Measurements from ENCODE around the gene RPS15. TPM values are rescaled to one million over a fixed set of nuclear protein-coding genes. Genes with fewer than 3 reads are reported as not detected.

The RPS15 gene
- 1,000 to 10,000 TPM; 1,158 to 1,387 TPM for total RNA-seq

DNA sequence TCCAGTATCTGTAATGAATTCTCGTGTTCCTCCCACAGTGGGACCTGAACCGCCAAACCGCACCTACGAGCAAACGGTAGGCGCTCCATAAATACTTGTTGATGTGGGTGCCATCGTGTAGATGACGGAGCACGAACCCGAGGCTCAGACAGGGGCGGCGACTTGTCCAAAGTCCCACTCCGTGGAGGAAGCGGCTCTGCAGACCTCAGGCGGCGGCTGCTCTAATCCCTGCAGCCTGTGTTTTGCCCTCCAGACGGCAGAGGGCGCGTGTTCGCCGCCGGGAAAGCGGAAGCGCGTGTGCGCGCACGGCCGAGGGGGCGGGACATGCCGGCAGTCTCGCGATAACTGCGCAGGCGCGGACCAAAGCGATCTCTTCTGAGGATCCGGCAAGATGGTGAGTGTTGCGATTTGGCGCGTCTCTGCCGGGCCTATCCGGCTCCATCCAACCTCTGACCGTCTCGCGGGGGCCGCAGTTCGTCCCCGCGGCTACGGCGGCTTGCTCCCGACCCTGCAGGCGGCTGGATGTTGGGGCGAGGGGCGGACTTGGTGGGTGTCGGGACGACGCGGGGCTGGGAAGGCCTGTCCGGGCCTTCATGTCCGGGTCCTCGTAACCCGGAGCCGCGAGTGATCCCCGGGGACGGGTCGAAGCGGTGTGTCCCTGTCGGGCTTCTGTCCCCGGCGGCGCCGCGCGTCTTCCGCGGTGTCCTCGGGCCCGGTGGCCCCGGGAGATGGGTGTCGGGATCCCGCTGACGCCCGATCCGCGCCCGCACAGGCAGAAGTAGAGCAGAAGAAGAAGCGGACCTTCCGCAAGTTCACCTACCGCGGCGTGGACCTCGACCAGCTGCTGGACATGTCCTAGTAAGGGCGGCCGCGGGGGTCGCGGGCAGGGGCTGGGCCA lies at the start of gene RPS15:
TSS of gene RPS15 (plus strand) at position 362 of the 898 bp plus-strand sequence. CDS start at position 392, 30 bp downstream.
- peak; percentile 94 for DNase-seq
- Mint-ChIP-seq H3K36me3 (ENCODE audit: low read depth) (peaks cover 39% of the 10 kb centered on the region), H3K27ac (peak within 1 kb of the TSS; percentile 100), H3K4me3 (peak within 1 kb of the TSS; percentile 97), H3K27me3 (no peaks in the 10 kb centered on the region), H3K4me1 (peaks cover 34% of the 10 kb centered on the region), H3K9me3 (no peaks in the 10 kb centered on the region)
- POLR2A ChIA-PET: interaction anchor here (0.7 kb wide), 1 partner anchor 30 kb away, joined by 3 read pairs; no protein-coding TSS in a partner anchor
- CTCF ChIA-PET: interaction anchor here (0.8 to 0.9 kb wide), 4 partner anchors 11 to 154 kb away, joined by 3 to 4 read pairs (median 4); no protein-coding TSS in a partner anchor

DNA sequence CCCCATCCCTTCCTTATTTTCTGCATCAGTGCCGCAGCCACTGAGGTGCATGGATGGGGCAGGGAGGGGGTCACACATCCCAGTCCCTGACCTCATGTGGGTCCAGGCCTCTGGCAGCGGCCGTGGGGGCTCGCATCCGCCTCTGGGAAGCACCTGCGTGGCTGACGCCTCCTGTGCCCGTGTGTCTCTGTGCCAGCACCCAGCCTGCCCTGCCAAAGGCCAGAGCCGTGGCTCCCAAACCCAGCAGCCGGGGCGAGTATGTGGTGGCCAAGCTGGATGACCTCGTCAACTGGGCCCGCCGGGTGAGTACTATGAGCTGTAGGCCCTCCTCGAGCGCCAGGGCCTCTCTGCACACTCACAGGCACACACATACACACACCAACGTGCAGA lies 49.6 kb upstream of the RPS15 start:
- Mint-ChIP-seq H3K4me1 (peaks cover 10% of the 10 kb centered on the region), H3K27ac (no peak overlapping the region), H3K9me3 (no peaks in the 10 kb centered on the region), H3K27me3 (no peaks in the 10 kb centered on the region), H3K36me3 (ENCODE audit: low read depth) (peaks cover 18% of the 10 kb centered on the region), H3K4me3 (no peak overlapping the region)
- CTCF ChIA-PET: no interaction called here
- POLR2A ChIA-PET: no interaction called here
- DNase-seq: no peak

DNA sequence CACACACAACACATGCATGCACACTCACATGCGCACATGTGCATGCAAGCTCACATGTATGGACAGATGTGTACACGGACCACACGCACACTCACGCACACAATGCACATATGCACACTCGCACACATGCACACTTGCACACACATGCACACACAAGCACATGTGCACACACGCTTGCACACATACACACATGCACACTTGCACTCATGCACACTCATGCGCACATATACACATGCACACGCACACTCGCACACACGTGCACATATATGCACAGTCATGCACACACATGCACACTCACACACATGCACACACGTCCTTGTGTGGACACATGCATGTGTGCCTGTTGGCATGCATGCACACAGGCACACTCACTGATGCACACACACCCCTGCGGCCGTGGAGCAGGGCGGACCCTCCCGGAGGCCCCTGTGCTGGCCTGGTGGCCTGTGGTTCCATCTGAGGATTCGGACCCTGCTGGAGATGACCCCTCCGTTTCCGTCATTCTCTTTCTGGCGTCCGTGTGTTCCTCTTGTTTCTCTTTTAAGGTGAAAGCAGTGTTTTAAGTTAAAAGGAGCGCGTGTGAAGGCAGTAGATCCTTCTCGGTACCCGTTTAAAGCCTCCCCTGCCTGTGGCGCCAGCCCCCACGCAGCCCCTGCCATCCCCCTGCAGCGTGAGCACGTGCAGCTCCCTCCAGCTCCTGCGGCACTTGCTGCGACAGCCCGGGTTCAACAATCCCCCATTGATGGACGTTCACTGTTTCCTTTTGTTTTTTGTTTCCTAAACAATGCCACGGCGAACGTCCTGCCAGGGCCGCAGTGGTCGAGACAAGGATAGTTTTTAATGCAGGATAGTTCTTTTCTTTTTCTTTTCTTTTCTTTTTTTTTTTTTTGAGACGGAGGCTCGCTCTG lies 48.9 kb upstream of the RPS15 start:
- Mint-ChIP-seq H3K27ac (no peak overlapping the region), H3K9me3 (no peaks in the 10 kb centered on the region)

DNA sequence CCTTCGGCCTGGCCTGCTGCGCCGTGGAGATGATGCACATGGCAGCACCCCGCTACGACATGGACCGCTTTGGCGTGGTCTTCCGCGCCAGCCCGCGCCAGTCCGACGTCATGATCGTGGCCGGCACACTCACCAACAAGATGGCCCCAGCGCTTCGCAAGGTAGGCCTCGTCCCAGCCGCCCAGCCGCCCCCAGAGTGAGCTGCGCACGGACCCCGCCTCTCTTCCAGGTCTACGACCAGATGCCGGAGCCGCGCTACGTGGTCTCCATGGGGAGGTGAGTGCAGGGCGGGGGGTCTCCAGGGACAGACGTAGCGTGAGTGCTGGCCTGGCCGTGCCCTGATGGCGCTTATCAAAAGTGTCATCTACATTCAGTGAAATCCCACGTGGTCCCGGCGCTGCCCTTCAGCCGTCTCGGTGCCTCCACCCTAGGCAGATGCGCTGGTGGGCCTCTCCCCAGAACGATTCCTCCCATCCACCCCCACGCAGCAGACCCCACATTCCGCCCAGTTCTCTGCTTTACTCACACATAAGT lies 47.2 kb upstream of the RPS15 start:
- H3K4me1 Mint-ChIP-seq: no peaks in the 10 kb centered on the region
- H3K4me3 Mint-ChIP-seq: no peak overlapping the region
- POLR2A ChIA-PET: no interaction called here

More for the DNA sequence above, 48.9 kb upstream of the RPS15 start:
- H3K27me3 Mint-ChIP-seq: no peaks in the 10 kb centered on the region
- no peak for DNase-seq
- H3K4me1 Mint-ChIP-seq: peaks cover 9% of the 10 kb centered on the region
- CTCF ChIA-PET: no interaction called here
- H3K4me3 Mint-ChIP-seq: no peak overlapping the region
- peaks cover 18% of the 10 kb centered on the region for H3K36me3 Mint-ChIP-seq (ENCODE audit: low read depth)
- POLR2A ChIA-PET: no interaction called here

DNA sequence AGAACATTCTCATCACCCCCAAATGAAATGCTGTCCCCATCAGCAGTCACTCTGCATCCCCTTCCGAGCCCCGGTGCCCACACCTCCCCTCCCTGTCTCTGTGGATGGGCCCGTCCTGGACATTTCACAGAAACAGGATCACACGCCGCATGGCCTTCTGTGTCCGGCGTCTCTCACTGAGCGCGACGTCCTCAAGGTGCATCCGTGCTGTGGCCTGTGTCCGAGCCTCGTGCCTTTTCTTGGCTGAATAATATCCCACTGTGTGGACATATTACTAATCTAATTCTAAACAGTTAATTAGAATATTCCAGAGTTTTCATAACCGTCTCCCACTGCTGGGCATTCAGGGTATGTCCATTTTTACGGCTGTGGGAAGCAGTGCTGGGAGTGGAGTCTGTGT lies 45.8 kb upstream of the RPS15 start:
- CTCF ChIA-PET: no interaction called here
- Mint-ChIP-seq H3K27me3 (no peaks in the 10 kb centered on the region), H3K9me3 (no peaks in the 10 kb centered on the region), H3K4me3 (no peak overlapping the region), H3K27ac (no peak overlapping the region), H3K4me1 (peaks cover 9% of the 10 kb centered on the region), H3K36me3 (ENCODE audit: low read depth) (peaks cover 18% of the 10 kb centered on the region)
- POLR2A ChIA-PET: no interaction called here
- DNase-seq: no peak

More for the DNA sequence above, 47.2 kb upstream of the RPS15 start:
- Mint-ChIP-seq H3K9me3 (no peaks in the 10 kb centered on the region), H3K27me3 (no peaks in the 10 kb centered on the region), H3K27ac (no peak overlapping the region), H3K36me3 (ENCODE audit: low read depth) (peaks cover 18% of the 10 kb centered on the region)
- no peak for DNase-seq
- CTCF ChIA-PET: no interaction called here

DNA sequence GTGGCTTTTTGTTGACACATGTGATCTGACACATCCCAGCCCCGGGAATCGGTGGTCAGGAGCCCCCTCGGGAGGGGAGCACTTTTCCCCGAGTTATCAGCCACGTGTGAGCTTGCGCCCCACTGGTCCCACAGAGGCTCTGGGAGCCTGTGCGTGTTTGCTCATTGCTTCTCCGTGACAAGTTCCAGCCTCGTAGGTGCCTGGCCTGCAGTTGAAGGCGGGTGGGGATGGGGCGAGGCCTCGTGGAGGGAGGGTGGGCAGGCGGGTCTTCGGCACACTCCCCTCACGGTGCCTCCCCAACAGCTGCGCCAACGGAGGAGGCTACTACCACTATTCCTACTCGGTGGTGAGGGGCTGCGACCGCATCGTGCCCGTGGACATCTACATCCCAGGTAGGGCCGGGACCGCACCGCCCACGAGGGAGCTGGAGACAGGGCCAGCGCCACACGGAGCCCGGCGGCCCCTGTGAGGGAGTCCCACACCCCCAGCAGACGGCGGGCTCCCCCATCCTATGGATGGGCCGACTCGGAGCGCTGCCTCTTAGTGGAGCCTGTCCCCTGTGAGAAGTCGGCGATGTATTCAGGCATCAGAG lies 45.2 kb upstream of the RPS15 start:
- DNase-seq: no peak
- Mint-ChIP-seq H3K27me3 (no peaks in the 10 kb centered on the region), H3K36me3 (ENCODE audit: low read depth) (peaks cover 18% of the 10 kb centered on the region), H3K9me3 (no peaks in the 10 kb centered on the region), H3K4me3 (no peak overlapping the region), H3K27ac (no peak overlapping the region), H3K4me1 (peaks cover 9% of the 10 kb centered on the region)
- ChIA-PET CTCF (no interaction called here), POLR2A (no interaction called here)

DNA sequence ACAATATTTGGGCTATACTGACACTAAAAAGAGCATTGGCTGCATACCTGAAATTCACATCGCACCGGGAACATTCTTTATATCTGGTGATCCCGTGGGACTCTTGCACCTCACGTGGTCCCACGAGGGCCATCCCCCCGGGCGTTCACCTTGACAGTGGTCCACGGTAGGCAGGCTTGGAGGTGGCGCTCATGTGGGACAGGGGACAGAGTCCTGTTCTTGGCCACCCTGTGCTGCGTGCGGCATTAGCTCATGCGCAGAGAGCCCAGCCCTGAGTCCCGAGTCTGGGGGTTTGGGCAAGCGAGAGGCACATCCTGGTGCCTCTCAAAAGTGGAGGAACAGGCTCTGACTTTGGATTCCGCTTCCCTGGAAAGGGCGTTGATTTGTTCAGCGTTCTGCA lies 44.4 kb upstream of the RPS15 start:
- Mint-ChIP-seq H3K4me1 (peaks cover 12% of the 10 kb centered on the region), H3K4me3 (no peak overlapping the region), H3K27ac (no peak overlapping the region), H3K27me3 (no peaks in the 10 kb centered on the region), H3K36me3 (ENCODE audit: low read depth) (peaks cover 13% of the 10 kb centered on the region), H3K9me3 (no peaks in the 10 kb centered on the region)
- DNase-seq: no peak
- ChIA-PET POLR2A (no interaction called here), CTCF (interaction anchor here (0.9 kb wide), 1 partner anchor 127 kb away, joined by 3 read pairs; no protein-coding TSS in a partner anchor)

DNA sequence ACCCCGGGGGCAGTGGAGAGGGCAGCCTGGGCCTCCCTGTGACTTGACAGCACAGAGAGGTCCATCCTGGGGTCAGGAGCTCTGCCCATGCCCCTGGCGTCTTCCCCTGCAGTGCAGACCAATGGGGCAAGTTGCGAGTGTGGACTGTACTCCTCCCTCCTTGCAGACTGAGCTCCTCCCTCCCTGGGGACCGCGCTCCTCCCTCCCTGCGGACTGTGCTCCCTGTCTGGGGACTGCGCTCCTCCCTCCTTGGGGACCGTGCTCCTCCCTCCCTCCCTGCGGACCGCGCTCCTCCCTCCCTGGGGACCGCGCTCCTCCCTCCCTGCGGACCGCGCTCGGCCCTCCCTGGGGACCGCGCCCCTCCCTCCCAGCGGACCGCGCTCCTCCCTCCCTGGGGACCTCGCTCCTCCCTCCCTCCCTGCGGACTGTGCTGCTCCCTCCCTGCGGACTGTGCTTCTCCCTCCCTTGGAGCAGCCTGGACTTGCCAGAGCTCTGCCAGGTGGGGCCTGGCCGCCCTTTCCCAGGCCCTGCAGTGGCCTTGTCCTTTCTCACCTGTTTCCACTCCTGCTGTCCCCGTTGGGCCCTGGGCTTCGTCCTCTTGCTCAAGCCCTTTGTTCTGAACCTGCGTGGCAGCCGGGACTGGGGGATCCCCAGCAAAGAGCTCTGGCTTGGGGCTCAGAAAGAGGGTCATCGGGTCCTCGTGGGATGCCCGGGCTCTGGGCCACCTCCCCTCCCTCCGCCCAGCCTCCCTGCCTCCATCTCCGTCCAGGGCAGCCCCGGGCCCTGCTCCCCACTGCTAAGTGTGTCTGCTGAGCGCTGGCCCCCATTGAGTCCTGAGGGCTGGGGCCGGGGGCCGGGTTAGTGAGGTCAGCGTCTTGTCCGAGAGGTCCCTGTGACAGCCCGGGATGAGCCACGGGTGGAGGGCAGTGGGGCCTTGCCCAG lies 43.7 kb upstream of the RPS15 start:
- DNase-seq: no peak
- H3K36me3 Mint-ChIP-seq (ENCODE audit: low read depth): peaks cover 6% of the 10 kb centered on the region
- CTCF ChIA-PET: interaction anchor here (0.5 to 0.9 kb wide), 2 partner anchors 128 to 1243 kb away, joined by 3 read pairs; no protein-coding TSS in a partner anchor

DNA sequence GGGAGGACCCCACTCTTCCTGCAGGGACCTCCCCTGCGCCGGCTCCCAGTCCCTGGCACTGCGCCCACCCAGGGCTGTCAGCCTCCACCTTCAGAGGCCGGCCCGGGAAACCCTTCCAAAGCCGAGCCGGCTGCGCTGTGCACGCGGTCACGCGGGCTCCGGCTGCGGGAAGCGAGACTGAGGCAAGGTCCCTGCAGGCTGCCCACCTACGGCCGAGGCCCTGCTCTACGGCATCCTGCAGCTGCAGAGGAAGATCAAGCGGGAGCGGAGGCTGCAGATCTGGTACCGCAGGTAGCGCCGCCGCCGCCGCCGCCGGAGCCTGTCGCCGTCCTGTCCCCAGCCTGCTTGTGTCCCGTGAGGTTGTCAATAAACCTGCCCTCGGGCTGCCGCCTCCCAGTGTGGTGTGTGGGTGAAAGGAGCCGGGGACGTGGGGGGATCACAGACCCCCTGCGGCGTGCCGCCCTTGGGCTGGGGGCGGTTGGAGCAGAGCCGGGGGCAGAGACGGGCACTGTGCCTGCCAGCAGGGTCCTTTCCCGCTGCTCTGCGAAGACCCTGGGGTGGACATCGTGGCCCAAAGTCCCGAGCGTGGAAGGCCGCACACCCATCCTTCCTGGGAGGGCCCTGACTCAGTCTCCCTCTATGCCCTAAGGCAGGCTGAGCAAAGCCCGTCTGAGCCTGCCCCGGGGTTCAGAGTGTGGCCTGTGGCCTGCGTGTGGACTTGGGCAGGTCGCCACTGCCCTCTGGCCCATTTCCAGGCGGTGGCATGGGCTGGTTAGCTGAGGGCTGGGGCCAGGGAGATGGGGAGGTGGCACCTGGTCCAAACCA lies 42.8 kb upstream of the RPS15 start:
- no peak overlapping the region for H3K4me3 Mint-ChIP-seq
- no peaks in the 10 kb centered on the region for H3K27me3 Mint-ChIP-seq
- no peak overlapping the region for H3K27ac Mint-ChIP-seq
- ChIA-PET CTCF (no interaction called here), POLR2A (no interaction called here)
- H3K9me3 Mint-ChIP-seq: no peaks in the 10 kb centered on the region
- DNase-seq: no peak
- H3K36me3 Mint-ChIP-seq (ENCODE audit: low read depth): peaks cover 3% of the 10 kb centered on the region
- peaks cover 12% of the 10 kb centered on the region for H3K4me1 Mint-ChIP-seq

More for the DNA sequence above, 43.7 kb upstream of the RPS15 start:
- no peak overlapping the region for H3K4me3 Mint-ChIP-seq
- no peak overlapping the region for H3K27ac Mint-ChIP-seq
- H3K9me3 Mint-ChIP-seq: no peaks in the 10 kb centered on the region
- H3K27me3 Mint-ChIP-seq: no peaks in the 10 kb centered on the region
- peaks cover 12% of the 10 kb centered on the region for H3K4me1 Mint-ChIP-seq
- POLR2A ChIA-PET: no interaction called here

DNA sequence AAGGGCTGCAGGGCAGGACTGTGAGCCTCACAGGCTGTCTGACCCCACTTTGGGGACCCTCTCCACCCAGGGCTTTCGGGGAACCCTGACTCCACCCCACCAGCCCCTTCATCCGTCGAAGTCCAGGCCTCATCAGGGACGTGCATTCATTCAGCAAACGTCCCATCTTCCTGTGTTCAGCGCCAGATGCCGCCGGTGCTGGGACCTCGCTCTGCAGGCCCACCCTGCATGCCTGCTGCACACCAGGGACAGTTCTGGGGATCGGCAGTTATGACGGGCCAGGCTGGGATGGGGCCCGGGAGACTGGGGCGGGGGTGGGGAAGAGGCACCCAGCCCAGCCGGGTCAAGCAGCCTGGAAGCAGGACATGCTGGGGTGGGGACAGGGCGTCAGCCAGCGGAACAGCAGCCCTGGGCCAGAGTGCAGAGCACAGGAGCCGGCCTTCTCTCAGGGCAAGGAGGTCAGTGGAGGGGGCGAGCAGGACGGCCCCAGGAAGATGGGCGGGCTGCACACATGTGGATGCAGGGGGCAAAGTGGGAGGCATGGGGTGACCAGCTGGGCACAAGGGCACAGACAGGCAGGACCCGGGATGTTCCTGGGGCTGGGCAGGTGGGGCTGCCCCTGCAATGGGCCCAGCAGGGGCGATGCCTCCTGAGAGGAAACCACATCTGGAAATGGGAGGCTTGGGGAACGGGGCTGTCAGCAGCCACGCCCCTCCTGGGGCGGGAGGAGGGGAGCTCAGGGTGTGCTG lies 42.0 kb upstream of the RPS15 start:
- Mint-ChIP-seq H3K27ac (no peak overlapping the region), H3K4me1 (peaks cover 15% of the 10 kb centered on the region), H3K27me3 (no peaks in the 10 kb centered on the region), H3K9me3 (no peaks in the 10 kb centered on the region), H3K4me3 (no peak overlapping the region), H3K36me3 (ENCODE audit: low read depth) (peaks cover 1% of the 10 kb centered on the region)
- ChIA-PET POLR2A (no interaction called here), CTCF (interaction anchor here (1.0 kb wide), 1 partner anchor 14 kb away, joined by 3 read pairs; no protein-coding TSS in a partner anchor)
- no peak for DNase-seq

Measured in activated CD4-positive, alpha-beta T cell treated with anti-CD3 and anti-CD28 coated beads, Interleukin-2, amount 10 ng/mL, durations not matched to agents 7 days and 5 days (primary cell).